IMR-90 (cell line): ENCODE data around the gene MBD3L2. TPM values are rescaled to one million over a fixed set of nuclear protein-coding genes. Genes with fewer than 3 reads are reported as not detected.

Experiments
- ATAC-seq: fragments of 200-7000 bp; cut with Tn5 transposase; 2 replicates; pipeline ENCODE4 v1.9.1; 2020; ENCODE audit warnings: low read depth, mild to moderate bottlenecking, moderate library complexity
- BruUV-seq: library from RNA; stranded (reverse); fragments of 400-500 nt; replicated peaks from 2 replicates; lab custom pipeline; 2021; lab: Mats Ljungman, UMichigan
- CTCF ChIA-PET: fragments of 300-600 bp; formaldehyde crosslinking; extraction: SDS; loops from one replicate; lab custom pipeline; 2021; ENCODE audit warnings: antibody characterized with exemption; lab: Yijun Ruan, JAX
- POLR2A ChIA-PET: fragments of 300-600 bp; sonication (Branson Sonifier 250); formaldehyde crosslinking; loops from one replicate; lab custom pipeline; 2022; ENCODE audit warnings: antibody characterized with exemption; ENCODE audit not compliant: unreplicated experiment; lab: Charles Lee
- DNase-seq: peaks from one replicate; pipeline ENCODE4 v3.0.0; 2013
- H2AFZ ChIP-seq: replicated peaks from 2 replicates; pipeline ENCODE3; 2013; ENCODE audit warnings: low read length, mild to moderate bottlenecking; ENCODE audit not compliant: poor library complexity
- H2AK5ac ChIP-seq: 2 replicates; pipeline ENCODE4 v1.6.1; 2013; ENCODE audit warnings: low read depth, low read length, inconsistent platforms
- H2AK9ac ChIP-seq: replicated peaks from 2 replicates; pipeline ENCODE3; 2013; ENCODE audit warnings: mild to moderate bottlenecking, low read depth, low read length, moderate library complexity; ENCODE audit not compliant: poor library complexity
- H2BK120ac ChIP-seq: 2 replicates; pipeline ENCODE4 v1.6.1; 2013; ENCODE audit warnings: low read depth, low read length, inconsistent platforms
- H2BK15ac ChIP-seq: 3 replicates; pipeline ENCODE4 v1.6.1; 2013; ENCODE audit warnings: low read depth, low read length, inconsistent platforms
- H2BK20ac ChIP-seq: 2 replicates; pipeline ENCODE4 v1.6.1; 2013; ENCODE audit warnings: low read depth, mild to moderate bottlenecking, inconsistent platforms, low read length, moderate library complexity
- H2BK5ac ChIP-seq: 2 replicates; pipeline ENCODE4 v1.6.1; 2013; ENCODE audit warnings: mild to moderate bottlenecking, low read depth, low read length, inconsistent platforms; ENCODE audit not compliant: poor library complexity, severe bottlenecking
- H3K14ac ChIP-seq: replicated peaks from 2 replicates; pipeline ENCODE4 v1.6.1; 2013; ENCODE audit warnings: low read depth, low read length, inconsistent platforms
- H3K18ac ChIP-seq: 2 replicates; pipeline ENCODE4 v1.6.1; 2013; ENCODE audit warnings: low read depth, low read length, control low read depth
- H3K23ac ChIP-seq: 2 replicates; pipeline ENCODE4 v1.6.1; 2013; ENCODE audit warnings: low read depth, low read length, inconsistent platforms
- H3K27ac ChIP-seq: 2 replicates; pipeline ENCODE4 v1.5.1; 2013; ENCODE audit warnings: mild to moderate bottlenecking, control low read depth, low read length; ENCODE audit not compliant: insufficient read depth
- H3K27me3 ChIP-seq: 2 replicates; pipeline ENCODE4 v1.6.1; 2013; ENCODE audit warnings: low read length; ENCODE audit not compliant: control insufficient read depth, insufficient read depth
- H3K36me3 ChIP-seq: 2 replicates; pipeline ENCODE4 v1.6.1; 2013; ENCODE audit warnings: low read length, mixed read lengths; ENCODE audit not compliant: control insufficient read depth, insufficient read depth
- H3K4ac ChIP-seq: 2 replicates; pipeline ENCODE4 v1.6.1; 2013; ENCODE audit warnings: low read depth, low read length, inconsistent platforms
- H3K4me1 ChIP-seq: 2 replicates; pipeline ENCODE4 v1.6.1; 2013; ENCODE audit warnings: low read length, mixed read lengths; ENCODE audit not compliant: control insufficient read depth, insufficient read depth
- H3K4me2 ChIP-seq: 2 replicates; pipeline ENCODE4 v1.6.1; 2013; ENCODE audit warnings: low read depth, mild to moderate bottlenecking, control low read depth, low read length, moderate library complexity
- H3K4me3 ChIP-seq: 2 replicates; pipeline ENCODE4 v1.5.1; 2013; ENCODE audit warnings: low read depth, mild to moderate bottlenecking, control low read depth, low read length, moderate library complexity; ENCODE audit not compliant: insufficient read depth
- H3K56ac ChIP-seq: 2 replicates; pipeline ENCODE4 v1.6.1; 2013; ENCODE audit warnings: low read length, inconsistent platforms; ENCODE audit not compliant: insufficient read depth; ENCODE audit errors: extremely low read depth
- H3K79me1 ChIP-seq, 2 experiments: 2 replicates each; pipeline ENCODE4 v1.6.1; 2013; ENCODE audit warnings: low read length in 2 of 2, inconsistent platforms in 1 of 2, low read depth in 1 of 2
- H3K9ac ChIP-seq: 2 replicates; pipeline ENCODE4 v1.6.1; 2013; ENCODE audit warnings: low read depth, low read length, control low read depth
- H3K9me1 ChIP-seq: 2 replicates; pipeline ENCODE4 v1.6.1; 2013; ENCODE audit warnings: low read length, inconsistent platforms; ENCODE audit not compliant: insufficient read depth
- H3K9me3 ChIP-seq: 2 replicates; pipeline ENCODE4 v1.6.1; 2013; ENCODE audit warnings: low read length; ENCODE audit not compliant: control insufficient read depth, insufficient read depth
- H4K20me1 ChIP-seq: 2 replicates; pipeline ENCODE4 v1.6.1; 2013; ENCODE audit warnings: low read length, inconsistent platforms; ENCODE audit not compliant: insufficient read depth
- H4K5ac ChIP-seq: 2 replicates; pipeline ENCODE4 v1.6.1; 2013; ENCODE audit warnings: mild to moderate bottlenecking, low read depth, low read length, control low read depth
- H4K8ac ChIP-seq, 2 experiments: 2 replicates each; pipeline ENCODE4 v1.6.1; 2013; ENCODE audit warnings: low read depth in 2 of 2, low read length in 2 of 2, control low read depth in 1 of 2, inconsistent platforms in 1 of 2
- H4K91ac ChIP-seq: 2 replicates; pipeline ENCODE4 v1.6.1; 2013; ENCODE audit warnings: low read depth, low read length, inconsistent platforms; ENCODE audit not compliant: insufficient read depth
- CHD1 ChIP-seq: IDR thresholded peaks from 2 replicates; pipeline ENCODE4 v1.6.1; 2012; ENCODE audit warnings: low read depth, low read length, improper control_type of control experiment
- ELK1 ChIP-seq: fragments of 150-350 bp; IDR thresholded peaks from 2 replicates; pipeline ENCODE4 v1.6.1; 2016; ENCODE audit warnings: low read depth, mild to moderate bottlenecking, low read length, moderate library complexity, borderline replicate concordance
- FOS ChIP-seq: fragments of 150-350 bp; IDR thresholded peaks from 2 replicates; pipeline ENCODE4 v1.6.1; 2016; ENCODE audit warnings: low read depth, low read length
- MAFK ChIP-seq: IDR thresholded peaks from 2 replicates; pipeline ENCODE4 v1.6.1; 2012; ENCODE audit warnings: low read depth, low read length, improper control_type of control experiment
- NFE2L2 ChIP-seq: fragments of 150-350 bp; IDR thresholded peaks from 2 replicates; pipeline ENCODE4 v1.6.1; 2016; ENCODE audit warnings: low read depth, mild to moderate bottlenecking, low read length
- POLR2A ChIP-seq: IDR thresholded peaks from 2 replicates; pipeline ENCODE4 v1.6.1; 2012; ENCODE audit warnings: mild to moderate bottlenecking, low read depth, low read length
- RCOR1 ChIP-seq: IDR thresholded peaks from 2 replicates; pipeline ENCODE4 v1.6.1; 2012; ENCODE audit warnings: mild to moderate bottlenecking, low read length, improper control_type of control experiment; ENCODE audit not compliant: insufficient replicate concordance
- RFX5 ChIP-seq: IDR thresholded peaks from 2 replicates; pipeline ENCODE4 v1.8.0; 2012; ENCODE audit warnings: low read depth, mild to moderate bottlenecking, low read length, moderate library complexity
- SMC3 ChIP-seq: fragments of 150-350 bp; IDR thresholded peaks from 2 replicates; pipeline ENCODE4 v1.6.1; 2016; ENCODE audit warnings: low read depth, mild to moderate bottlenecking, antibody characterized with exemption, low read length, moderate library complexity
- WGBS, 2 experiments: methylation state at CpG; one replicate each; pipeline versions ENCODE4 v1.1.5 to v1.1.7; 2013; ENCODE audit warnings: missing lambda C conversion rate in 2 of 2; ENCODE audit not compliant: insufficient read length in 1 of 2; ENCODE audit errors: extremely low coverage in 2 of 2; 5-methylcytosine and 5-hydroxymethylcytosine counted together
- dilution Hi-C: fragments of 300-500 bp; cut with HindIII; formaldehyde crosslinking; loops from one replicate; pipeline ENCODE4 v1.14.3; 2018; ENCODE audit warnings: low sequenced_read_pairs; ENCODE audit not compliant: unreplicated experiment
- in situ Hi-C: fragments of 300-500 bp; cut with MboI; formaldehyde crosslinking; loops from 3 replicates; pipeline ENCODE4 v1.14.3; 2019; ENCODE audit warnings: low sequenced_read_pairs, inconsistent platforms, mixed read lengths
- intact Hi-C: fragments of 100-400 bp; cut with micrococcal nuclease; formaldehyde crosslinking; loops from 2 replicates; pipeline ENCODE4 v1.10.0; 2022
- polyA plus RNA-seq, 3 experiments: library from polyadenylated mRNA; depleted of rRNA; stranded (reverse); fragments of >200 nt; gene quantifications; 2 replicates each; pipeline ENCODE4 v1.2.3, GENCODE V29; 2012; ENCODE audit warnings: low replicate concordance in 1 of 3
- total RNA-seq: library from RNA; depleted of rRNA; stranded (reverse); fragments of >200 nt; gene quantifications from 2 replicates; pipeline ENCODE4 v1.2.3, GENCODE V29; 2012
- TF ChIP-seq, protein P1 (sequence below): fragments of 150-350 bp; IDR thresholded peaks from 2 replicates; pipeline ENCODE4 v1.6.1; 2017; ENCODE audit warnings: mild to moderate bottlenecking, antibody characterized with exemption, low read length, low read depth
- TF ChIP-seq, protein P2 (sequence below): conservative IDR thresholded peaks from 2 replicates; pipeline ENCODE4 v1.5.1; 2012; ENCODE audit warnings: mild to moderate bottlenecking, low read depth, low read length, improper control_type of control experiment

MBD3L2 gene
- total and polyA plus RNA-seq, 2 of the 4 experiments (the other 2 are of a cell fraction) = not detected

DNA sequence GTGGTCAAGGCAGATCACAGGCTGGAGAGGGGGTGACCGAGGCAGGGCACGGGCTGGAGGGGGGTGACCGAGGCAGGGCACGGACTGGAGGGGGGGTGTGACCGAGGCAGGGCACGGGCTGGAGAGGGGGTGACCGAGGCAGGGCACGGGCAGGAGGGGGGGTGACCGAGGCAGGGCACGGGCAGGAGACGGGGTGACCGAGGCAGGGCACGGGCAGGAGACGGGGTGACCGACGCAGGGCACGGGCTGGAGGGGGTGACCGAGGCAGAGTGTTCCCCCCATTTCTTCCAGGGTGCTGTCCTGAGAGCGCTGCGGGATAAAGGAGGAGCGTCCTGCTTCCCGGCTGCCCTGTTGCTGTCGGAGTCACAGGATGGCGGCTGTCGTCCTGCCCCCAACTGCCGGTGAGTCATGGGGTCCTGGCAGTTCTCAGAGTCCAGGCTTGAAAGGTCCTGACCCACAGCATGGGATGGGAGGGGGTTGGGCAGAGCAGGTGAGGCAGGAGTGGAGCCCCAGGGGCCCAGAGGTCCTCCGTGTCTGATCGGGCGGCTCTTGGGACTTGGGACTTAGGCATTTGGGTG, 25.7 kb downstream of the MBD3L2 start:
- ChIA-PET POLR2A (no interaction called here), CTCF (no interaction called here)
- Histone ChIP-seq H2AK9ac (no peak overlapping the region), H3K18ac (no peak overlapping the region), H3K27ac (no peak overlapping the region), H3K36me3 (peaks cover 66% of the 10 kb centered on the region), H3K4me2 (no peak overlapping the region), H3K9me3 (peaks cover 42% of the 10 kb centered on the region), H2BK120ac (no peak overlapping the region), H3K23ac (no peak overlapping the region), H3K9me1 (no peaks in the 10 kb centered on the region), H3K14ac (no peak overlapping the region), H3K79me1 (peaks cover 11 to 16% of the 10 kb centered on the region in 2 experiments), H4K5ac (no peak overlapping the region), H4K91ac (no peak overlapping the region), H2BK20ac (no peak overlapping the region), H3K4me3 (no peak overlapping the region), H2BK15ac (no peak overlapping the region), H4K8ac (no peak overlapping the region), H2AK5ac (no peak overlapping the region), H2BK5ac (no peak overlapping the region), H3K4ac (no peak overlapping the region), H2AFZ (no peak overlapping the region), H4K20me1 (no peaks in the 10 kb centered on the region), H3K27me3 (no peaks in the 10 kb centered on the region), H3K56ac (no peak overlapping the region), H3K4me1 (no peaks in the 10 kb centered on the region), H3K9ac (no peak overlapping the region)
- in situ Hi-C loops (no loop called here), intact Hi-C loops (no loop called here), dilution Hi-C loops (no loop called here)
- DNase-seq = no peak
- no CpG with 5 or more reads among the region's 29 CpGs for WGBS, 2 experiments
- no peak for TF ChIP-seq RCOR1
- TF ChIP-seq POLR2A = no peak
- TF ChIP-seq MAFK = no peak
- TF ChIP-seq CHD1 = no peak
- no peak for TF ChIP-seq NFE2L2
- TF ChIP-seq, protein P1, sequence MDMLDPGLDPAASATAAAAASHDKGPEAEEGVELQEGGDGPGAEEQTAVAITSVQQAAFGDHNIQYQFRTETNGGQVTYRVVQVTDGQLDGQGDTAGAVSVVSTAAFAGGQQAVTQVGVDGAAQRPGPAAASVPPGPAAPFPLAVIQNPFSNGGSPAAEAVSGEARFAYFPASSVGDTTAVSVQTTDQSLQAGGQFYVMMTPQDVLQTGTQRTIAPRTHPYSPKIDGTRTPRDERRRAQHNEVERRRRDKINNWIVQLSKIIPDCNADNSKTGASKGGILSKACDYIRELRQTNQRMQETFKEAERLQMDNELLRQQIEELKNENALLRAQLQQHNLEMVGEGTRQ = no peak
- TF ChIP-seq FOS = no peak
- no peak for TF ChIP-seq ELK1
- TF ChIP-seq RFX5 = no peak
- TF ChIP-seq, protein P2, sequence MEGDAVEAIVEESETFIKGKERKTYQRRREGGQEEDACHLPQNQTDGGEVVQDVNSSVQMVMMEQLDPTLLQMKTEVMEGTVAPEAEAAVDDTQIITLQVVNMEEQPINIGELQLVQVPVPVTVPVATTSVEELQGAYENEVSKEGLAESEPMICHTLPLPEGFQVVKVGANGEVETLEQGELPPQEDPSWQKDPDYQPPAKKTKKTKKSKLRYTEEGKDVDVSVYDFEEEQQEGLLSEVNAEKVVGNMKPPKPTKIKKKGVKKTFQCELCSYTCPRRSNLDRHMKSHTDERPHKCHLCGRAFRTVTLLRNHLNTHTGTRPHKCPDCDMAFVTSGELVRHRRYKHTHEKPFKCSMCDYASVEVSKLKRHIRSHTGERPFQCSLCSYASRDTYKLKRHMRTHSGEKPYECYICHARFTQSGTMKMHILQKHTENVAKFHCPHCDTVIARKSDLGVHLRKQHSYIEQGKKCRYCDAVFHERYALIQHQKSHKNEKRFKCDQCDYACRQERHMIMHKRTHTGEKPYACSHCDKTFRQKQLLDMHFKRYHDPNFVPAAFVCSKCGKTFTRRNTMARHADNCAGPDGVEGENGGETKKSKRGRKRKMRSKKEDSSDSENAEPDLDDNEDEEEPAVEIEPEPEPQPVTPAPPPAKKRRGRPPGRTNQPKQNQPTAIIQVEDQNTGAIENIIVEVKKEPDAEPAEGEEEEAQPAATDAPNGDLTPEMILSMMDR = no peak
- TF ChIP-seq SMC3 = no peak
- no peak for ATAC-seq
- BruUV-seq = no TSS peak
